Measurements from ENCODE around the gene ABCB8.

Gene ABCB8

GRCh38 chr7:151064454-151064853, 36.2 kb downstream of the ABCB8 start:
- Histone ChIP-seq H3K27me3 (ENCODE audit: low read depth) (no peaks in the 10 kb centered on the region), H3K9me3 (no peaks in the 10 kb centered on the region), H3K4me3 (no peak overlapping the region), H3K36me3 (replicated peaks) (peaks cover 59% of the 10 kb centered on the region), H3K4me1 (peaks cover 13% of the 10 kb centered on the region)
- no peak for DNase-seq (ENCODE audit: low spot score in 2 of 2)
- in situ Hi-C loops (cut with MboI; ENCODE audit: low sequenced_read_pairs), result no loop called here

- Histone ChIP-seq H3K9me3 (no peaks in the 10 kb centered on the region), H3K36me3 (replicated peaks) (peaks cover 64% of the 10 kb centered on the region), H3K4me1 (peaks cover 13% of the 10 kb centered on the region), H3K27me3 (ENCODE audit: low read depth) (no peaks in the 10 kb centered on the region), H3K4me3 (no peak overlapping the region)
- no peak for DNase-seq (ENCODE audit: low spot score in 2 of 2)
- in situ Hi-C loops (cut with MboI; ENCODE audit: low sequenced_read_pairs), result no loop called here
These were observed 36.7 kb downstream of the ABCB8 start for GRCh38 chr7:151064993-151065392.

GRCh38 chr7:151065516-151065915, 37.3 kb downstream of the ABCB8 start:
- no peak overlapping the region for H3K4me3 ChIP-seq
- DNase-seq (ENCODE audit: low spot score in 2 of 2), result no peak
- H3K9me3 ChIP-seq, result no peaks in the 10 kb centered on the region
- peaks cover 69% of the 10 kb centered on the region for H3K36me3 ChIP-seq (replicated peaks)
- H3K4me1 ChIP-seq, result peaks cover 13% of the 10 kb centered on the region
- in situ Hi-C loops (cut with MboI; ENCODE audit: low sequenced_read_pairs), result no loop called here
- no peaks in the 10 kb centered on the region for H3K27me3 ChIP-seq (ENCODE audit: low read depth)

GRCh38 chr7:151066273-151066974, 38.2 kb downstream of the ABCB8 start:
- Histone ChIP-seq H3K4me3 (no peak overlapping the region), H3K9me3 (no peaks in the 10 kb centered on the region), H3K4me1 (peaks cover 6% of the 10 kb centered on the region), H3K27me3 (ENCODE audit: low read depth) (no peaks in the 10 kb centered on the region), H3K36me3 (replicated peaks) (peaks cover 78% of the 10 kb centered on the region)
- no peak for DNase-seq (ENCODE audit: low spot score in 2 of 2)
- in situ Hi-C loops (cut with MboI; ENCODE audit: low sequenced_read_pairs), result no loop called here

- H3K36me3 ChIP-seq (replicated peaks), result peaks cover 85% of the 10 kb centered on the region
- in situ Hi-C loops (cut with MboI; ENCODE audit: low sequenced_read_pairs), result no loop called here
- H3K4me1 ChIP-seq, result no peaks in the 10 kb centered on the region
These were observed 40.0 kb downstream of the ABCB8 start for GRCh38 chr7:151068069-151068773.

GRCh38 chr7:151069841-151070573, 41.8 kb downstream of the ABCB8 start:
- peaks cover 89% of the 10 kb centered on the region for H3K36me3 ChIP-seq (replicated peaks)
- H3K27me3 ChIP-seq (ENCODE audit: low read depth), result no peaks in the 10 kb centered on the region
- DNase-seq (ENCODE audit: low spot score in 2 of 2), result no peak
- H3K4me3 ChIP-seq, result no peak overlapping the region
- in situ Hi-C loops (cut with MboI; ENCODE audit: low sequenced_read_pairs), result no loop called here
- no peaks in the 10 kb centered on the region for H3K4me1 ChIP-seq
- no peaks in the 10 kb centered on the region for H3K9me3 ChIP-seq

More at GRCh38 chr7:151068069-151068773, 40.0 kb downstream of the ABCB8 start:
- Histone ChIP-seq H3K9me3 (no peaks in the 10 kb centered on the region), H3K27me3 (ENCODE audit: low read depth) (no peaks in the 10 kb centered on the region), H3K4me3 (no peak overlapping the region)
- DNase-seq (ENCODE audit: low spot score in 2 of 2), result no peak

GRCh38 chr7:151070574-151070960, 42.3 kb downstream of the ABCB8 start:
- DNase-seq (ENCODE audit: low spot score in 2 of 2), result no peak
- Histone ChIP-seq H3K36me3 (replicated peaks) (peaks cover 90% of the 10 kb centered on the region), H3K4me1 (no peaks in the 10 kb centered on the region), H3K27me3 (ENCODE audit: low read depth) (no peaks in the 10 kb centered on the region), H3K4me3 (no peak overlapping the region), H3K9me3 (no peaks in the 10 kb centered on the region)
- in situ Hi-C loops (cut with MboI; ENCODE audit: low sequenced_read_pairs), result no loop called here

GRCh38 chr7:151071032-151071866, 43.0 kb downstream of the ABCB8 start:
- DNase-seq (ENCODE audit: low spot score in 2 of 2), result no peak
- no peaks in the 10 kb centered on the region for H3K27me3 ChIP-seq (ENCODE audit: low read depth)
- H3K9me3 ChIP-seq, result no peaks in the 10 kb centered on the region
- H3K4me3 ChIP-seq, result no peak overlapping the region
- H3K36me3 ChIP-seq (replicated peaks), result peaks cover 93% of the 10 kb centered on the region
- no peaks in the 10 kb centered on the region for H3K4me1 ChIP-seq
- in situ Hi-C loops (cut with MboI; ENCODE audit: low sequenced_read_pairs), result no loop called here

- no peaks in the 10 kb centered on the region for H3K9me3 ChIP-seq
- in situ Hi-C loops (cut with MboI; ENCODE audit: low sequenced_read_pairs), result no loop called here
- H3K4me1 ChIP-seq, result peaks cover 3% of the 10 kb centered on the region
- H3K4me3 ChIP-seq, result no peak overlapping the region
- no peaks in the 10 kb centered on the region for H3K27me3 ChIP-seq (ENCODE audit: low read depth)
- peaks cover 86% of the 10 kb centered on the region for H3K36me3 ChIP-seq (replicated peaks)
- DNase-seq (ENCODE audit: low spot score in 2 of 2), result no peak
These were observed 45.7 kb downstream of the ABCB8 start for GRCh38 chr7:151073990-151074389.

- DNase-seq (ENCODE audit: low spot score in 2 of 2), result no peak
- H3K9me3 ChIP-seq, result no peaks in the 10 kb centered on the region
- peaks cover 85% of the 10 kb centered on the region for H3K36me3 ChIP-seq (replicated peaks)
- H3K4me3 ChIP-seq, result no peak overlapping the region
- peaks cover 9% of the 10 kb centered on the region for H3K4me1 ChIP-seq
- H3K27me3 ChIP-seq (ENCODE audit: low read depth), result no peaks in the 10 kb centered on the region
- in situ Hi-C loops (cut with MboI; ENCODE audit: low sequenced_read_pairs), result no loop called here
These were observed 46.8 kb downstream of the ABCB8 start for GRCh38 chr7:151074817-151075661.

GRCh38 chr7:151075662-151075971, 47.4 kb downstream of the ABCB8 start:
- no peak overlapping the region for H3K4me3 ChIP-seq
- H3K27me3 ChIP-seq (ENCODE audit: low read depth), result no peaks in the 10 kb centered on the region
- H3K4me1 ChIP-seq, result peaks cover 9% of the 10 kb centered on the region
- peaks cover 79% of the 10 kb centered on the region for H3K36me3 ChIP-seq (replicated peaks)
- DNase-seq (ENCODE audit: low spot score in 2 of 2), result no peak
- in situ Hi-C loops (cut with MboI; ENCODE audit: low sequenced_read_pairs), result no loop called here
- H3K9me3 ChIP-seq, result no peaks in the 10 kb centered on the region

GRCh38 chr7:151075978-151076426, 47.8 kb downstream of the ABCB8 start:
- Histone ChIP-seq H3K4me1 (peaks cover 9% of the 10 kb centered on the region), H3K4me3 (no peak overlapping the region), H3K36me3 (replicated peaks) (peaks cover 77% of the 10 kb centered on the region), H3K27me3 (ENCODE audit: low read depth) (no peaks in the 10 kb centered on the region), H3K9me3 (no peaks in the 10 kb centered on the region)
- in situ Hi-C loops (cut with MboI; ENCODE audit: low sequenced_read_pairs), result no loop called here
- DNase-seq (ENCODE audit: low spot score in 2 of 2), result no peak
